Smooth muscle cell of the umbilical artery (primary cell): Measurements from ENCODE around the gene SPATA31A1. TPM values are rescaled to one million over a fixed set of nuclear protein-coding genes. Genes with fewer than 3 reads are reported as not detected.

Experiments used
- total RNA-seq: library from RNA; depleted of rRNA; stranded (reverse); fragments of >200 nt; gene quantifications from 2 replicates; pipeline ENCODE4 v1.2.3, GENCODE V29; 2014

The SPATA31A1 gene
- not detected in 2 replicates for total RNA-seq

DNA sequence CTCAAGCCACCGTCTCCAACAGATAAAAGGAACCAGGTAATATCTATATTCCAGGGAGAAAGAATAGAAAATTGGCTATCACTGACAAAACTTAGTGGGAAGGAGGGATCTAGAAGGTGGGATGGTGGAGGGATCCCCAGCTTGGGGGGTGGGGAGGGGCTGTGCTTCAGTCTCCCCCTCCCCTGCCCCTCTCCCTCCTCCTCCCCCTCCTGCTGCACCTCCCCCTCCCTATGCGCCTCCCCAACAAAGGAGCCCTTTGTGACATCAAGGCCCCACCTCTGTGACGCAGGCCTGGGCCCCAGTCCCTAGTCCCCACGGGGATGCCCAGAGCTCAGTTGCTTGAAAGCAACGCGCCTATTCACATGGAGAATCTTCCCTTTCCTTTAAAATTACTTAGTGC, at the start of gene SPATA31A1:
Gene SPATA31A1, plus strand, starts transcription at position 301 of the 400 bp plus-strand sequence. Its CDS starts 62 bp downstream, at position 363.

Other genes with a start within 250 kb of the SPATA31A1 start
- 0.30 and 3.6 TPM in 2 replicates for gene CNTNAP3, start 67.5 kb upstream of the SPATA31A1 start, total RNA-seq